ENCODE data around the gene LRRC53. TPM values are rescaled to one million over a fixed set of nuclear protein-coding genes. Genes with fewer than 3 reads are reported as not detected.
A peak's percentile ranks its signal among the peaks of the same experiment; 100 is the strongest.

LRRC53 gene
- total RNA-seq, 8 experiments from 2014 or later = 0.11 to 0.29 (median 0.18) TPM; not detected in 3

DNA sequence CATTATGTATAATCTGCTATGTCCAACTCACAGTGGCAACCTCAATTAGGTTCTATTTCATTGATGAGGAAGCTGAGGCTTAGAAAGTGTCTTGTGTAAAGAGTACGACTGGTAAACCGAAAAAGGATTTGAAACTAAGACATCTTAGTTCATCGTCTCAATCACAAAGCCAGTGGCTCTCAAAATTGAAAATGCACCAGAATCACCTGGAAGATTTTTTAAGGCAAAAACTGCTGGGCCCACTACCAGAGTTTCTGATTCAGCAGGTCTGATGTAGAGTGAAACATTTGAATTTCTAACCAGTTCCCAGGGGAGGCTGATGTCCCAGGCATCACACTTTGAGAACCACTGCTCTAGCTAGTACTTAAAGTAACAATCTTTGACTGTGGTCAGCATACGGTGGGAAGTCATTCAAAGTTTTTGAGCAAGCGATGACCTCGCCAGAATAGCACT is 5.2 kb upstream of the LRRC53 start:
- Histone ChIP-seq H3K4me3 (no peak overlapping the region), H3K4me1 (replicated peaks in 1 of 2) (peaks cover 10 to 28% of the 10 kb centered on the region in 2 donors), H3K27ac (no peak overlapping the region)
- in situ Hi-C loops (cut with MboI; ENCODE audit: low pct_unique_long_range_greater_than_20kb in 2 of 9, low sequenced_read_pairs in 9 of 9, unreplicated experiment in 9 of 9) = loop anchor here in 2 of 9 experiments (25.0 kb wide), 1 partner anchor 170 kb away; no protein-coding TSS in a partner anchor
- ATAC-seq (replicated peaks in 6 of 8) = no peak
- 31 to 100% (median 77%) methylated on average over 2 to 6 of the region's 6 CpGs for WGBS, 10 experiments

GRCh38 chr1:74513411-74514300 is 1.2 kb upstream of the LRRC53 start:
- Histone ChIP-seq H3K4me1 (replicated peaks in 1 of 2) (peaks cover 9 to 12% of the 10 kb centered on the region in 2 donors), H3K27ac (no peak overlapping the region), H3K4me3 (no peak overlapping the region)
- WGBS, 10 experiments = 5 to 61% (median 28%) methylated on average over 3 to 8 of the region's 8 CpGs; no CpG with 5 or more reads in 1 of the 10 experiments
- peak in 7 of 8 experiments; percentile 21 to 88 (median 68) for ATAC-seq (replicated peaks in 6 of 8)
- in situ Hi-C loops (cut with MboI; ENCODE audit: low pct_unique_long_range_greater_than_20kb in 2 of 9, low sequenced_read_pairs in 9 of 9, unreplicated experiment in 9 of 9) = loop anchor here in 2 of 9 experiments (25.0 kb wide), 1 partner anchor 174 kb away; no protein-coding TSS in a partner anchor

GRCh38 chr1:74508449-74508848 is 4.0 kb downstream of the LRRC53 start:
- in situ Hi-C loops (cut with MboI; ENCODE audit: low pct_unique_long_range_greater_than_20kb in 2 of 9, low sequenced_read_pairs in 9 of 9, unreplicated experiment in 9 of 9) = loop anchor here in 2 of 9 experiments (25.0 kb wide), 1 partner anchor 179 kb away; no protein-coding TSS in a partner anchor
- whole genome bisulfite sequencing, 10 experiments = 20 to 69% (median 33%) methylated on average over 1 to 3 of the region's 3 CpGs; no CpG with 5 or more reads in 3 of the 10 experiments
- peaks cover 38 to 40% of the 10 kb centered on the region in 2 donors for H3K4me1 ChIP-seq (replicated peaks in 1 of 2)
- H3K4me3 ChIP-seq = no peak overlapping the region
- H3K27ac ChIP-seq = no peak overlapping the region
- no peak for ATAC-seq (replicated peaks in 6 of 8)

DNA sequence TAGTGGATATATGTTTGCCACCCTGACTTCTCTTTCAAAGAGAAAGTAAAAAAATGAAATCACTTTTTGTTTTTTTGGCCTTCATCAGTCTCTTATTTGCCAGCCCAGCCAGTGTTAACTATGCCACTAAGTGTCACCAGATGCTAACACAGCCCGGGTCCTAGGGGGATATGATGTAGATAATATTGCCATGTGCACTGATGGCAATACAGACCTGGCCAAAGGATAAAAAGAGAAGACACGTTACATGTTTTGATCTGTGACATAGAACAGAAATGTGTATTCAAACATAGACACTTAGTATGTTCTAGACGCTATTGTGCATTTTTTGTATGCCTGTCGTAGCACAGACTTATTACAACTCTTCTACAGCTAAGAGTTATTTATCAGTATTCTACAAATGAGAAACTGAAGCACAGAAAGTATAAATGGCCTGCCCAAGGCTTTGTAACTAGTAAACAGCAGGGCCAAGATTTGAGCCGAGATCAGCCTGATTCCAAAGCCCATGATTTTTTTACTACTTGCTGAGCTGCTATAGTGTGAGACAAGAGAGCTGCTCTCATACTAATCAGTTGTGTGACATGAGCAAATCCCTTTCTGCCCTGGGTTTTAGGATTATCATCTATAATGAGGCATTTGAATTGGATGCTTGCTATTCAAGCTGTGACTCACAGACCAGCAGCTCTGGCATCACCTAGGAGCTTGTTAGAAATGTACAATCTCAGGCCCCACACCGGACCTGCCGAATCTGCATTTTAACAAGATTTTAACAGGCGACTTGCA is 6.3 kb downstream of the LRRC53 start:
- Histone ChIP-seq H3K4me3 (no peak overlapping the region), H3K27ac (peak overlapping the region in 1 of 2 donors; percentile 14), H3K4me1 (replicated peaks in 1 of 2) (peaks cover 26 to 34% of the 10 kb centered on the region in 2 donors)
- ATAC-seq (replicated peaks in 6 of 8) = peak in 7 of 8 experiments; percentile 61 to 86 (median 84)
- in situ Hi-C loops (cut with MboI; ENCODE audit: low pct_unique_long_range_greater_than_20kb in 2 of 9, low sequenced_read_pairs in 9 of 9, unreplicated experiment in 9 of 9) = loop anchor here in 2 of 9 experiments (25.0 kb wide), 1 partner anchor 181 kb away; no protein-coding TSS in a partner anchor
- WGBS, 10 experiments = 17 to 57% (median 36%) methylated on average over 2 to 8 of the region's 8 CpGs

GRCh38 chr1:74504933-74505512 is 7.4 kb downstream of the LRRC53 start:
- H3K27ac ChIP-seq = peak overlapping the region; percentile 4 to 41
- in situ Hi-C loops (cut with MboI; ENCODE audit: low pct_unique_long_range_greater_than_20kb in 2 of 9, low sequenced_read_pairs in 9 of 9, unreplicated experiment in 9 of 9) = loop anchor here in 2 of 9 experiments (25.0 kb wide), 1 partner anchor 182 kb away; no protein-coding TSS in a partner anchor
- H3K4me3 ChIP-seq = no peak overlapping the region
- ATAC-seq (replicated peaks in 6 of 8) = peak in 6 of 8 experiments; percentile 46 to 88 (median 84)
- H3K4me1 ChIP-seq (replicated peaks in 1 of 2) = peaks cover 26 to 34% of the 10 kb centered on the region in 2 donors
- WGBS, 10 experiments = 0 to 71% (median 18%) methylated on average over 1 to 11 of the region's 11 CpGs; no CpG with 5 or more reads in 1 of the 10 experiments

- ATAC-seq (replicated peaks in 6 of 8) = peak; percentile 58 to 94 (median 74)
- peak overlapping the region; percentile 4 to 41 for H3K27ac ChIP-seq
- H3K4me1 ChIP-seq (replicated peaks in 1 of 2) = peaks cover 26 to 34% of the 10 kb centered on the region in 2 donors
- 0 to 43% (median 23%) methylated on average over 1 to 15 of the region's 15 CpGs for WGBS, 10 experiments
- in situ Hi-C loops (cut with MboI; ENCODE audit: low pct_unique_long_range_greater_than_20kb in 2 of 9, low sequenced_read_pairs in 9 of 9, unreplicated experiment in 9 of 9) = loop anchor here in 2 of 9 experiments (25.0 kb wide), 1 partner anchor 183 kb away; no protein-coding TSS in a partner anchor
- no peak overlapping the region for H3K4me3 ChIP-seq
Observed at GRCh38 chr1:74504125-74504932, 8.1 kb downstream of the LRRC53 start.

GRCh38 chr1:74502858-74503257 is 9.6 kb downstream of the LRRC53 start:
- peaks cover 26 to 34% of the 10 kb centered on the region in 2 donors for H3K4me1 ChIP-seq (replicated peaks in 1 of 2)
- whole genome bisulfite sequencing, 10 experiments = 0 to 96% (median 83%) methylated on average over 1 to 2 of the region's 2 CpGs; no CpG with 5 or more reads in 2 of the 10 experiments
- in situ Hi-C loops (cut with MboI; ENCODE audit: low pct_unique_long_range_greater_than_20kb in 2 of 9, low sequenced_read_pairs in 9 of 9, unreplicated experiment in 9 of 9) = loop anchor here in 2 of 9 experiments (25.0 kb wide), 1 partner anchor 184 kb away; no protein-coding TSS in a partner anchor

GRCh38 chr1:74502432-74502831 is 10.0 kb downstream of the LRRC53 start:
- no peak overlapping the region for H3K27ac ChIP-seq
- peak in 3 of 8 experiments; percentile 45 to 69 (median 54) for ATAC-seq (replicated peaks in 6 of 8)
- WGBS, 10 experiments = 4 to 83% (median 52%) methylated on average over 1 to 4 of the region's 4 CpGs
- in situ Hi-C loops (cut with MboI; ENCODE audit: low pct_unique_long_range_greater_than_20kb in 2 of 9, low sequenced_read_pairs in 9 of 9, unreplicated experiment in 9 of 9) = loop anchor here in 2 of 9 experiments (25.0 kb wide), 1 partner anchor 185 kb away; no protein-coding TSS in a partner anchor
- H3K4me1 ChIP-seq (replicated peaks in 1 of 2) = peaks cover 26 to 34% of the 10 kb centered on the region in 2 donors
- H3K4me3 ChIP-seq = no peak overlapping the region

More at GRCh38 chr1:74502858-74503257, 9.6 kb downstream of the LRRC53 start:
- no peak overlapping the region for H3K27ac ChIP-seq
- ATAC-seq (replicated peaks in 6 of 8) = no peak
- no peak overlapping the region for H3K4me3 ChIP-seq

DNA sequence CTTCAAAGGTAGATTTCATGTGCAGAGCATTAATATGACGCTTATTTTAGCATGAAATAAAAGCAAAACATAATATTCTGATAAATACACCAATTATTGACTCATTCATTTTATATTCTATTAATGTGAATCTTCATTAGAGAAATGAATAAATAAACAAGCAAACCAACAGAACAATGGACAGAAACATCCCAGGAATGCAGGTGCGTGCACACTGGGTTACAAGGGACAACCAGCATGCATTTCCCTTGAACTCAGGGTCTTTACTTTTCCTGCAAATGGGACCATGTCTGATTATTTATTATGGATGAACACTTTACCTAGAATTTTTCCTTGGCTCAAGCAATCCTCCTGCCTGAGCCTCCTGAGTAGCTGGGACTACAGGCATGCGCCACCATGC is 13.5 kb downstream of the LRRC53 start:
- Histone ChIP-seq H3K4me3 (no peak overlapping the region), H3K4me1 (replicated peaks in 1 of 2) (peaks cover under 1 to 5% of the 10 kb centered on the region in 2 donors), H3K27ac (no peak overlapping the region)
- ATAC-seq (replicated peaks in 6 of 8) = no peak
- WGBS, 10 experiments = 14 to 100% (median 70%) methylated on average over 1 to 3 of the region's 3 CpGs; no CpG with 5 or more reads in 1 of the 10 experiments
- in situ Hi-C loops (cut with MboI; ENCODE audit: low pct_unique_long_range_greater_than_20kb in 2 of 9, low sequenced_read_pairs in 9 of 9, unreplicated experiment in 9 of 9) = no loop called here

- H3K27ac ChIP-seq = no peak overlapping the region
- ATAC-seq (replicated peaks in 6 of 8) = no peak
- H3K4me1 ChIP-seq (replicated peaks in 1 of 2) = no peaks in the 10 kb centered on the region
- in situ Hi-C loops (cut with MboI; ENCODE audit: low pct_unique_long_range_greater_than_20kb in 2 of 9, low sequenced_read_pairs in 9 of 9, unreplicated experiment in 9 of 9) = no loop called here
- no peak overlapping the region for H3K4me3 ChIP-seq
Observed at GRCh38 chr1:74496669-74497068, 15.7 kb downstream of the LRRC53 start.

- no peak overlapping the region for H3K27ac ChIP-seq
- in situ Hi-C loops (cut with MboI; ENCODE audit: low pct_unique_long_range_greater_than_20kb in 2 of 9, low sequenced_read_pairs in 9 of 9, unreplicated experiment in 9 of 9) = no loop called here
- peaks cover 0 to 17% of the 10 kb centered on the region in 2 donors for H3K4me1 ChIP-seq (replicated peaks in 1 of 2)
- ATAC-seq (replicated peaks in 6 of 8) = no peak
- 0 to 100% (median 87%) methylated on average over 1 of the region's 1 CpG; no CpG with 5 or more reads in 1 of the 10 experiments for WGBS, 10 experiments
- no peak overlapping the region for H3K4me3 ChIP-seq
Observed at GRCh38 chr1:74486036-74486435, 26.4 kb downstream of the LRRC53 start.

Data from motor neuron (in vitro differentiated cells).